Measurements from ENCODE around the gene FAF1.

FAF1 gene

GRCh38 chr1:50700621-50701020, 259.4 kb downstream of the FAF1 start:
- Histone ChIP-seq H3K9ac (ENCODE audit: low read depth in 1 of 2, low read length in 2 of 2) (no peak overlapping the region), H3K9me3 (ENCODE audit: control insufficient read depth in 1 of 2, low read length in 2 of 2) (no peaks in the 10 kb centered on the region), H3K36me3 (ENCODE audit: control insufficient read depth in 1 of 2, insufficient read depth in 2 of 2, low read length in 2 of 2) (peaks cover 0 to 2% of the 10 kb centered on the region in 2 donors), H3K27ac (ENCODE audit: low read depth, low read length) (no peak overlapping the region), H3K27me3 (ENCODE audit: control insufficient read depth in 1 of 2, insufficient read depth in 2 of 2, low read length in 2 of 2) (no peaks in the 10 kb centered on the region), H3K4me1 (ENCODE audit: control insufficient read depth in 1 of 2, insufficient read depth in 2 of 2, low read length in 2 of 2) (peaks cover 0 to 6% of the 10 kb centered on the region in 2 donors), H3K4me3 (ENCODE audit: low read depth in 1 of 2, low read length in 2 of 2) (no peak overlapping the region)

DNA sequence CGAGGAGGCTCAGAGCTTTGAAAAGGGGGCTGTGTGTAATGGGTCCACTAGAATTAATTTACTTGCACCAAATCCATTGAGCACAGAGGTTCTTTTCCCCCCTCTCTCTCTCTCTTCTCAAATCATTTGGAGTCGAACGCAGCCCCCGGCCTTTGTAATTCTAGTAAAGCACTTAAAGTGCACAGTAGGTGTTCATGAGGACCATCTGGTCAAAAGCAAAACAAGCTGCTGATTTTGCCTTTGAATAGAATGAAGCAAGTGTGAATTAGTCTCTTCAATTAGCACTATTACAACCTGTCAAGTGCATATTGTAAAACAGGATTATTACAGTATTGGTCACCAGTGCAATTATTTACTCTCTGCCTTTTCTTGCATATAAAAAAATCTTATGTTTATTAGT, 259.9 kb downstream of the FAF1 start:
- Histone ChIP-seq H3K9ac (ENCODE audit: low read depth in 1 of 2, low read length in 2 of 2) (no peak overlapping the region), H3K9me3 (ENCODE audit: control insufficient read depth in 1 of 2, low read length in 2 of 2) (no peaks in the 10 kb centered on the region), H3K27ac (ENCODE audit: low read depth, low read length) (no peak overlapping the region), H3K27me3 (ENCODE audit: control insufficient read depth in 1 of 2, insufficient read depth in 2 of 2, low read length in 2 of 2) (no peaks in the 10 kb centered on the region), H3K36me3 (ENCODE audit: control insufficient read depth in 1 of 2, insufficient read depth in 2 of 2, low read length in 2 of 2) (peaks cover 0 to 2% of the 10 kb centered on the region in 2 donors), H3K4me1 (ENCODE audit: control insufficient read depth in 1 of 2, insufficient read depth in 2 of 2, low read length in 2 of 2) (peaks cover 0 to 6% of the 10 kb centered on the region in 2 donors), H3K4me3 (ENCODE audit: low read depth in 1 of 2, low read length in 2 of 2) (no peak overlapping the region)

- Histone ChIP-seq H3K4me1 (ENCODE audit: control insufficient read depth in 1 of 2, insufficient read depth in 2 of 2, low read length in 2 of 2) (peaks cover 0 to 6% of the 10 kb centered on the region in 2 donors), H3K27ac (ENCODE audit: low read depth, low read length) (no peak overlapping the region), H3K27me3 (ENCODE audit: control insufficient read depth in 1 of 2, insufficient read depth in 2 of 2, low read length in 2 of 2) (no peaks in the 10 kb centered on the region), H3K36me3 (ENCODE audit: control insufficient read depth in 1 of 2, insufficient read depth in 2 of 2, low read length in 2 of 2) (no peaks in the 10 kb centered on the region), H3K9me3 (ENCODE audit: control insufficient read depth in 1 of 2, low read length in 2 of 2) (no peaks in the 10 kb centered on the region), H3K9ac (ENCODE audit: low read depth in 1 of 2, low read length in 2 of 2) (no peak overlapping the region), H3K4me3 (ENCODE audit: low read depth in 1 of 2, low read length in 2 of 2) (no peak overlapping the region)
Observed at GRCh38 chr1:50699795-50700194, 260.3 kb downstream of the FAF1 start.

DNA sequence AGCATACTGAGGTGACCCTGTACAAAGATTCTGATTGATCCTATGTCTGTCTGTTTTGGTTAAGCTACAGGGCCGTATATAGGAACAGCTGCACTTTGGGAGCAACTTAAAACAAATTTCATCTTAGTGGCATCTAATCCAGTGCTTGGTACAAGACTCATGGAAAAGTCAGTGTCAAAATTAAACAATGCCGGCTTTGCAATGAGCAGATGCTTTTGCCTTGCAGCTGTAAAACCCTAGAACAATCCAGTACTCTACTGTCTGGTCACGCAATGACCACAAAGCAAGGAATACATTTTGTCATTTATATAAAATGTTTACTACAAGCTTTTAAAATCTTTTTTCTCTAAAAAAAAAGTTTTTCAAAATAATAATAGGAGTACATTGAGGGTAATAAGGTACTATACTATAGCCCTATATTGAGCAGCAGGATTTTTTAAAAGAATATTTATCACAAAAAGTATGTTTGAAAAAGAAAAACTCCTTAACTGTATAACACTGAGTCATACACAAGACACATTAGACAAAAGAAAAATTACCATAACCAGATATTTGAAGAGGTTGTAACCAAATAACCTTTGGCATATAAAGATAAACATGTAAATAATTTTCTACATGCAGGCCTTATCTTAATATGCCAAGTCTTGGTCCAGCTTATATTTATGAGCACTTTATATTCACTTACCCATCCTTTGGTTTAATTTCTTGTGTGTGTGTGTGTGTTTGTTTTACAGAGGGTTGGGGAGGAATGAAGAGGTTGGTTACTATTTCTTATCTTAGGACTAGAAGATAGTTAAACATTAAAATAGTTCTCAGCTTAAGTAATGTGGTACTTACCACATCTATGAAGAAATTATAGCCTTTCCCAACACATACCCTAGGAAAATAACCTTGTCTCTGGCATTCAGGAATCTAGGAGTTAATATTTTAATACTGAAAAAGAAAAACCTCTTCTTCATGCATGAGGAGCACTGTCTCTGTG, 262.3 kb downstream of the FAF1 start:
- Histone ChIP-seq H3K27me3 (ENCODE audit: control insufficient read depth in 1 of 2, insufficient read depth in 2 of 2, low read length in 2 of 2) (no peaks in the 10 kb centered on the region), H3K9me3 (ENCODE audit: control insufficient read depth in 1 of 2, low read length in 2 of 2) (no peaks in the 10 kb centered on the region), H3K36me3 (ENCODE audit: control insufficient read depth in 1 of 2, insufficient read depth in 2 of 2, low read length in 2 of 2) (no peaks in the 10 kb centered on the region), H3K9ac (ENCODE audit: low read depth in 1 of 2, low read length in 2 of 2) (no peak overlapping the region), H3K4me1 (ENCODE audit: control insufficient read depth in 1 of 2, insufficient read depth in 2 of 2, low read length in 2 of 2) (peaks cover 0 to 6% of the 10 kb centered on the region in 2 donors), H3K4me3 (ENCODE audit: low read depth in 1 of 2, low read length in 2 of 2) (no peak overlapping the region), H3K27ac (ENCODE audit: low read depth, low read length) (no peak overlapping the region)

DNA sequence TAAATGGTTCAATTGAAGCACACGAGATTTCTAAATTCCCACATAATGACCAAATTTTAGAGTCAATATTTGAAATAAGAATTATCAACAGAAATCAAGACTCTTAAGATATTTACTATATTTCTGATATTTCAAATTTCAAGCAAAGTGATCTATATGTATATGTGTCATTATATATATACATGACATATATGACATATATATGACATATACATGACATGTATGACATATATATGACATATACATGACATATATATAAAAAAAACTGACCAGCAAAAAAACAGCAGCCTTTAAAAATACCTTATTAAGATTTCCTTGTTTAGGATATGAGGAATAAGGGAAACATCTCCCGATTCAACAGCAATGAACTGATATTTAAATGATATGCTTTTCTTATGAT, 266.2 kb downstream of the FAF1 start:
- H3K27ac ChIP-seq (ENCODE audit: low read depth, low read length) = no peak overlapping the region
- H3K9ac ChIP-seq (ENCODE audit: low read depth in 1 of 2, low read length in 2 of 2) = no peak overlapping the region
- H3K4me3 ChIP-seq (ENCODE audit: low read depth in 1 of 2, low read length in 2 of 2) = no peak overlapping the region
- H3K9me3 ChIP-seq (ENCODE audit: control insufficient read depth in 1 of 2, low read length in 2 of 2) = no peaks in the 10 kb centered on the region
- H3K36me3 ChIP-seq (ENCODE audit: control insufficient read depth in 1 of 2, insufficient read depth in 2 of 2, low read length in 2 of 2) = no peaks in the 10 kb centered on the region
- peaks cover 0 to 6% of the 10 kb centered on the region in 2 donors for H3K4me1 ChIP-seq (ENCODE audit: control insufficient read depth in 1 of 2, insufficient read depth in 2 of 2, low read length in 2 of 2)
- no peaks in the 10 kb centered on the region for H3K27me3 ChIP-seq (ENCODE audit: control insufficient read depth in 1 of 2, insufficient read depth in 2 of 2, low read length in 2 of 2)

- H3K27me3 ChIP-seq (ENCODE audit: control insufficient read depth in 1 of 2, insufficient read depth in 2 of 2, low read length in 2 of 2) = no peaks in the 10 kb centered on the region
- H3K9ac ChIP-seq (ENCODE audit: low read depth in 1 of 2, low read length in 2 of 2) = no peak overlapping the region
- no peak overlapping the region for H3K4me3 ChIP-seq (ENCODE audit: low read depth in 1 of 2, low read length in 2 of 2)
- H3K27ac ChIP-seq (ENCODE audit: low read depth, low read length) = no peak overlapping the region
- no peaks in the 10 kb centered on the region for H3K36me3 ChIP-seq (ENCODE audit: control insufficient read depth in 1 of 2, insufficient read depth in 2 of 2, low read length in 2 of 2)
- no peaks in the 10 kb centered on the region for H3K9me3 ChIP-seq (ENCODE audit: control insufficient read depth in 1 of 2, low read length in 2 of 2)
- H3K4me1 ChIP-seq (ENCODE audit: control insufficient read depth in 1 of 2, insufficient read depth in 2 of 2, low read length in 2 of 2) = no peaks in the 10 kb centered on the region
Observed at GRCh38 chr1:50684185-50684584, 275.9 kb downstream of the FAF1 start.

GRCh38 chr1:50681931-50682330, 278.1 kb downstream of the FAF1 start:
- Histone ChIP-seq H3K27ac (ENCODE audit: low read depth, low read length) (no peak overlapping the region), H3K9me3 (ENCODE audit: control insufficient read depth in 1 of 2, low read length in 2 of 2) (no peaks in the 10 kb centered on the region), H3K9ac (ENCODE audit: low read depth in 1 of 2, low read length in 2 of 2) (no peak overlapping the region), H3K27me3 (ENCODE audit: control insufficient read depth in 1 of 2, insufficient read depth in 2 of 2, low read length in 2 of 2) (no peaks in the 10 kb centered on the region), H3K36me3 (ENCODE audit: control insufficient read depth in 1 of 2, insufficient read depth in 2 of 2, low read length in 2 of 2) (no peaks in the 10 kb centered on the region), H3K4me3 (ENCODE audit: low read depth in 1 of 2, low read length in 2 of 2) (no peak overlapping the region), H3K4me1 (ENCODE audit: control insufficient read depth in 1 of 2, insufficient read depth in 2 of 2, low read length in 2 of 2) (no peaks in the 10 kb centered on the region)

GRCh38 chr1:50667710-50668356, 292.2 kb downstream of the FAF1 start:
- H3K36me3 ChIP-seq (ENCODE audit: control insufficient read depth in 1 of 2, insufficient read depth in 2 of 2, low read length in 2 of 2) = no peaks in the 10 kb centered on the region
- H3K4me1 ChIP-seq (ENCODE audit: control insufficient read depth in 1 of 2, insufficient read depth in 2 of 2, low read length in 2 of 2) = peaks cover 0 to 4% of the 10 kb centered on the region in 2 donors
- no peak overlapping the region for H3K27ac ChIP-seq (ENCODE audit: low read depth, low read length)
- no peak overlapping the region for H3K4me3 ChIP-seq (ENCODE audit: low read depth in 1 of 2, low read length in 2 of 2)
- H3K9ac ChIP-seq (ENCODE audit: low read depth in 1 of 2, low read length in 2 of 2) = no peak overlapping the region
- no peaks in the 10 kb centered on the region for H3K27me3 ChIP-seq (ENCODE audit: control insufficient read depth in 1 of 2, insufficient read depth in 2 of 2, low read length in 2 of 2)
- H3K9me3 ChIP-seq (ENCODE audit: control insufficient read depth in 1 of 2, low read length in 2 of 2) = no peaks in the 10 kb centered on the region

DNA sequence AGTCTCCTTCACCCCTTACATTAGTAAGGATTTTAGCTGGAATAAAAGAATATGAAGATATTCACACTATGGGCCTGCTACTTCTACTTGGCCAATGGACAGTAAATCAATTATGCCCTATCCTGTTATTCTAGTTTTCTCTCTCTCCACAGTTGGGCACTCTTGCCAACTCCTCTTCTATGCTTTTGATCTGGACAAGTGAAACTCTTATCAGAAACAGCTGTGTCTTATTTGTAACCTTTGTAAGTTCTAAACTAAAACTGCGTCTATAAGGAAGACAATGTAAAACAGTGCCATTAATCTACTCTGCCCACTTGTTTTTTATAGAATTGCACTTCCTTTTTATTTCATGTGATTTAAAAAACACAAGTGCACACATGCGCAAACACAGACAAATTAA, 292.8 kb downstream of the FAF1 start:
- no peaks in the 10 kb centered on the region for H3K9me3 ChIP-seq (ENCODE audit: control insufficient read depth in 1 of 2, low read length in 2 of 2)
- peaks cover 0 to 4% of the 10 kb centered on the region in 2 donors for H3K4me1 ChIP-seq (ENCODE audit: control insufficient read depth in 1 of 2, insufficient read depth in 2 of 2, low read length in 2 of 2)
- no peak overlapping the region for H3K9ac ChIP-seq (ENCODE audit: low read depth in 1 of 2, low read length in 2 of 2)
- H3K27me3 ChIP-seq (ENCODE audit: control insufficient read depth in 1 of 2, insufficient read depth in 2 of 2, low read length in 2 of 2) = no peaks in the 10 kb centered on the region
- H3K4me3 ChIP-seq (ENCODE audit: low read depth in 1 of 2, low read length in 2 of 2) = no peak overlapping the region
- H3K36me3 ChIP-seq (ENCODE audit: control insufficient read depth in 1 of 2, insufficient read depth in 2 of 2, low read length in 2 of 2) = no peaks in the 10 kb centered on the region
- H3K27ac ChIP-seq (ENCODE audit: low read depth, low read length) = no peak overlapping the region

GRCh38 chr1:50666849-50667248, 293.2 kb downstream of the FAF1 start:
- Histone ChIP-seq H3K9ac (ENCODE audit: low read depth in 1 of 2, low read length in 2 of 2) (no peak overlapping the region), H3K27me3 (ENCODE audit: control insufficient read depth in 1 of 2, insufficient read depth in 2 of 2, low read length in 2 of 2) (no peaks in the 10 kb centered on the region), H3K4me1 (ENCODE audit: control insufficient read depth in 1 of 2, insufficient read depth in 2 of 2, low read length in 2 of 2) (peaks cover 0 to 4% of the 10 kb centered on the region in 2 donors), H3K4me3 (ENCODE audit: low read depth in 1 of 2, low read length in 2 of 2) (no peak overlapping the region), H3K27ac (ENCODE audit: low read depth, low read length) (no peak overlapping the region), H3K9me3 (ENCODE audit: control insufficient read depth in 1 of 2, low read length in 2 of 2) (no peaks in the 10 kb centered on the region), H3K36me3 (ENCODE audit: control insufficient read depth in 1 of 2, insufficient read depth in 2 of 2, low read length in 2 of 2) (no peaks in the 10 kb centered on the region)

All from duodenal mucosa (tissue), 2 donors.